T-helper 17 cell (primary cell): ENCODE results near the gene ZNF580. TPM values are rescaled to one million over a fixed set of nuclear protein-coding genes. Genes with fewer than 3 reads are reported as not detected.

Experiments
- ATAC-seq: fragments of 150-1000 bp; cut with Tn5 transposase; 2 replicates; pipeline ENCODE4 v1.10.0; 2021; ENCODE audit warnings: mild to moderate bottlenecking, moderate library complexity
- DNase-seq, 3 donors: peaks; one replicate each; pipeline versions ENCODE4 v3.0.0 to v3.0.0-alpha.2; 2020 to 2021
- H3K9me3 ChIP-seq: one replicate; pipeline ENCODE4 v1.7.0; 2013; ENCODE audit warnings: low read length, mild to moderate bottlenecking; ENCODE audit not compliant: control insufficient read depth, poor library complexity, severe bottlenecking
- H3K27ac Mint-ChIP-seq: one replicate; pipeline ENCODE4 v1.8.0; 2022; ENCODE audit warnings: mild to moderate bottlenecking, moderate library complexity, mixed read lengths
- H3K27me3 Mint-ChIP-seq: one replicate; pipeline ENCODE4 v1.8.0; 2022; ENCODE audit warnings: mixed read lengths
- H3K36me3 Mint-ChIP-seq: one replicate; pipeline ENCODE4 v1.8.0; 2022; ENCODE audit warnings: low read depth, mixed read lengths
- H3K4me1 Mint-ChIP-seq: one replicate; pipeline ENCODE4 v1.8.0; 2022; ENCODE audit warnings: mild to moderate bottlenecking, mixed read lengths
- H3K4me3 Mint-ChIP-seq: one replicate; pipeline ENCODE4 v1.8.0; 2022; ENCODE audit warnings: mild to moderate bottlenecking, moderate library complexity, mixed read lengths
- total RNA-seq, 4 donors: library from RNA in 2 of 4; stranded (reverse) in 2 of 4; gene quantifications; one replicate each; pipeline ENCODE4 v1.2.3 and lab custom pipeline; 2022 to 2026

ZNF580 gene
- total RNA-seq, 2 donors from 2014 or later: 40.3 to 41.8 TPM

GRCh38 chr19:55689411-55690108, 48.8 kb downstream of the ZNF580 start:
- H3K27ac Mint-ChIP-seq: no peak overlapping the region
- no peaks in the 10 kb centered on the region for H3K9me3 ChIP-seq
- ATAC-seq: no peak
- H3K36me3 Mint-ChIP-seq: peaks cover 3% of the 10 kb centered on the region
- H3K27me3 Mint-ChIP-seq: no peaks in the 10 kb centered on the region
- peaks cover 5% of the 10 kb centered on the region for H3K4me1 Mint-ChIP-seq
- H3K4me3 Mint-ChIP-seq: no peak overlapping the region
- DNase-seq: no peak

GRCh38 chr19:55690109-55690768, 49.4 kb downstream of the ZNF580 start:
- no peak overlapping the region for H3K27ac Mint-ChIP-seq
- H3K4me1 Mint-ChIP-seq: peaks cover 5% of the 10 kb centered on the region
- ATAC-seq (no peak), DNase-seq (no peak)
- peaks cover 3% of the 10 kb centered on the region for H3K36me3 Mint-ChIP-seq
- no peaks in the 10 kb centered on the region for H3K27me3 Mint-ChIP-seq
- H3K4me3 Mint-ChIP-seq: no peak overlapping the region
- H3K9me3 ChIP-seq: no peaks in the 10 kb centered on the region

GRCh38 chr19:55690769-55691545, 50.2 kb downstream of the ZNF580 start:
- H3K36me3 Mint-ChIP-seq: peaks cover 3% of the 10 kb centered on the region
- DNase-seq: no peak
- H3K27me3 Mint-ChIP-seq: no peaks in the 10 kb centered on the region
- no peak overlapping the region for H3K27ac Mint-ChIP-seq
- H3K9me3 ChIP-seq: no peaks in the 10 kb centered on the region
- H3K4me3 Mint-ChIP-seq: no peak overlapping the region
- H3K4me1 Mint-ChIP-seq: peaks cover 5% of the 10 kb centered on the region
- no peak for ATAC-seq

GRCh38 chr19:55691561-55692481, 51.0 kb downstream of the ZNF580 start:
- Mint-ChIP-seq H3K27me3 (no peaks in the 10 kb centered on the region), H3K27ac (no peak overlapping the region), H3K4me1 (peaks cover 5% of the 10 kb centered on the region), H3K4me3 (no peak overlapping the region), H3K36me3 (peaks cover 2% of the 10 kb centered on the region)
- DNase-seq (no peak), ATAC-seq (no peak)
- H3K9me3 ChIP-seq: no peaks in the 10 kb centered on the region

- Mint-ChIP-seq H3K27ac (no peak overlapping the region), H3K4me3 (no peak overlapping the region), H3K27me3 (no peaks in the 10 kb centered on the region), H3K4me1 (peaks cover 5% of the 10 kb centered on the region), H3K36me3 (peaks cover 2% of the 10 kb centered on the region)
- H3K9me3 ChIP-seq: no peaks in the 10 kb centered on the region
- DNase-seq (no peak), ATAC-seq (no peak)
These were observed 51.9 kb downstream of the ZNF580 start for GRCh38 chr19:55692681-55693081.

Other genes starting within 250 kb of the ZNF580 start
- gene UBE2S, start 233.2 kb upstream of the ZNF580 start, total RNA-seq: 10 to 100 TPM; 64.6 to 78.1 TPM
- not detected for gene SHISA7, start 197.7 kb upstream of the ZNF580 start, total RNA-seq
- 1 to 10 TPM; 6.5 to 7.2 TPM for gene ISOC2, start 179.4 kb upstream of the ZNF580 start, total RNA-seq
- gene C19orf85, start 176.3 kb upstream of the ZNF580 start, total RNA-seq: not detected
- 10 to 100 TPM; 19.4 to 25.5 TPM for gene ZNF628, start 164.4 kb upstream of the ZNF580 start, total RNA-seq
- gene NAT14, start 155.8 kb upstream of the ZNF580 start, total RNA-seq: 10 to 100 TPM in 1 of 2 donors, 1 to 10 TPM in 1; 9.1 to 11.9 TPM
- under 1 TPM; 0.08 to 0.47 TPM for gene SSC5D, start 152.6 kb upstream of the ZNF580 start, total RNA-seq
- not detected for gene SBK2, start 103.9 kb upstream of the ZNF580 start, total RNA-seq
- not detected for gene SBK3, start 95.5 kb upstream of the ZNF580 start, total RNA-seq
- gene ZNF579, start 60.2 kb upstream of the ZNF580 start, total RNA-seq: 1 to 10 TPM; 5.9 to 6.2 TPM
- gene FIZ1, start 41.5 kb upstream of the ZNF580 start, total RNA-seq: 10 to 100 TPM in 1 of 2 donors, 1 to 10 TPM in 1; 9.2 to 10.7 TPM
- gene ZNF524, start 40.7 kb upstream of the ZNF580 start, total RNA-seq: 10 to 100 TPM; 16.6 to 17.0 TPM
- gene ZNF865, start 35.4 kb upstream of the ZNF580 start, total RNA-seq: 10 to 100 TPM; 12.6 to 12.8 TPM
- gene ZNF784, start 16.4 kb upstream of the ZNF580 start, total RNA-seq: 10 to 100 TPM; 11.3 to 13.8 TPM
- gene ZNF581, start 2.6 kb downstream of the ZNF580 start, total RNA-seq: 10 to 100 TPM; 24.7 to 26.3 TPM
- 1 to 10 TPM; 1.1 to 1.6 TPM for gene CCDC106, start 7.2 kb downstream of the ZNF580 start, total RNA-seq
- 100 to 1,000 TPM; 248 to 258 TPM for gene U2AF2, start 14.0 kb downstream of the ZNF580 start, total RNA-seq
- 10 to 100 TPM; 42.5 to 44.1 TPM for gene EPN1, start 34.2 kb downstream of the ZNF580 start, total RNA-seq
- gene NLRP9, start 97.4 kb downstream of the ZNF580 start, total RNA-seq: not detected
- gene RFPL4A, start 118.1 kb downstream of the ZNF580 start, total RNA-seq: not detected
- not detected for gene RFPL4AL1, start 128.1 kb downstream of the ZNF580 start, total RNA-seq
- not detected for gene NLRP11, start 191.0 kb downstream of the ZNF580 start, total RNA-seq
- not detected for gene NLRP4, start 195.5 kb downstream of the ZNF580 start, total RNA-seq